DMS114 treated with DMSO at 0.1 percent for 48 hours (cell line): ENCODE results near the gene TPCN1.

Experiments used
- DNase-seq: peaks from one replicate; lab custom pipeline; 2025; ENCODE audit not compliant: unreplicated experiment; lab: John Stamatoyannopoulos, UW

Gene TPCN1

GRCh38 chr12:113222730-113223531, 1.7 kb downstream of the TPCN1 start:
- peak; percentile 9 for DNase-seq

DNA sequence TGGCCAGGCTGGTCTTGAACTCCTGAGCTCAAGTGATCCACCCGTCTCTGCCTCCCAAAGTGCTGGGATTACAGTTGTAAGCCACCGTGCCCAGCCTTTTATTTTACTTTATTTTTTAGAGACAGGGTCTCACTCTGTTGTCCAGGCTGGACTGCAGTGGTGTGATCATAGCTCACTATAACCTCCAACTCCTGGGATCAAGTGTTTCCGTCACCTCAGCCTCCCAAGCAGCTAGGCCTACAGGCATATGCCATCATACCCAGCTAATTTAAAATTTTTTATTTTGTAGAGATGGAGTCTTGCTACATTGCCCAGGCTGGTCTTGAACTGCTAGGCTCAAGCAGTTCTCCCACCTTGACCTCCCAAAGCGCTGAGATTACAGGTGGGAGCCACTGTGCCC, 3.7 kb downstream of the TPCN1 start:
- no peak for DNase-seq

DNA sequence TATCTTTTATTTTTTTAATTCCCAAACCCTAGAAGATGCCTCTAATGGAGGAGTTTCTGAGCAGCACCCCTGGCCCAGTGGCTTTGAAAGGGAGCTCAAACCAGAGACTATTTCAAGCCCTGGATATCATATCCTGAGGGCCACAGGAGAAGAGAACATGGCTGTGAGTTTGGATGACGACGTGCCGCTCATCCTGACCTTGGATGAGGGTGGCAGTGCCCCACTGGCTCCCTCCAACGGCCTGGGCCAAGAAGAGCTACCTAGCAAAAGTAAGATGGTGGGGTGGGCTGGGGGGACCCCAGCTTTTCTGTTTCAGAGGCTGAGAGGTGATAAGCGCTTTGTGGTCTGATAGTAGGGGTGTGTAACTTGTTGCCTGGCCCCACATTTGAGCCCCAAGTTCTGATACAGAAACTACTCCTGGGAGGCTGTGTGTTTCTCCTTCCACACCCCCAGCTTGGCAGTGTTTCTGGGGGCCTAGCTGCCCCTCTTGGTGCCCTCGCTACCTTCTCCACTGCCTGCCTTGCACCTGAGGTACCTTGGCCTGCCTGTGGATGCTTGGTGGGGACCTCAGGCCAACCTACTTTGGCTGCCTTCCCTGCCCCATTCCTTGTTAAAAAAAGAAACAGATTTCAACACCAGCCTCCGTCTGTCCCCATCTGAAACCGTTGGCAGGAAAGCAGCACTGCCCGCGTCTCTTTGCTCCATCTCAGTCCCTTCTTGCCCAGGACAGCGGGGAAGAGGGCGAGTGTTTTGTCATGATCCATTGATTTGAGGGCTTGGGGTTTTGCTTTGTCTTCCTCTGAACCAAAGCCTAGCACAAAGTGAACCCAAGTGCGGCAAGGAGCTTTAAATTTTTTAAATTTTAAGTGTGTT, 5.7 kb downstream of the TPCN1 start:
- DNase-seq: no peak

DNA sequence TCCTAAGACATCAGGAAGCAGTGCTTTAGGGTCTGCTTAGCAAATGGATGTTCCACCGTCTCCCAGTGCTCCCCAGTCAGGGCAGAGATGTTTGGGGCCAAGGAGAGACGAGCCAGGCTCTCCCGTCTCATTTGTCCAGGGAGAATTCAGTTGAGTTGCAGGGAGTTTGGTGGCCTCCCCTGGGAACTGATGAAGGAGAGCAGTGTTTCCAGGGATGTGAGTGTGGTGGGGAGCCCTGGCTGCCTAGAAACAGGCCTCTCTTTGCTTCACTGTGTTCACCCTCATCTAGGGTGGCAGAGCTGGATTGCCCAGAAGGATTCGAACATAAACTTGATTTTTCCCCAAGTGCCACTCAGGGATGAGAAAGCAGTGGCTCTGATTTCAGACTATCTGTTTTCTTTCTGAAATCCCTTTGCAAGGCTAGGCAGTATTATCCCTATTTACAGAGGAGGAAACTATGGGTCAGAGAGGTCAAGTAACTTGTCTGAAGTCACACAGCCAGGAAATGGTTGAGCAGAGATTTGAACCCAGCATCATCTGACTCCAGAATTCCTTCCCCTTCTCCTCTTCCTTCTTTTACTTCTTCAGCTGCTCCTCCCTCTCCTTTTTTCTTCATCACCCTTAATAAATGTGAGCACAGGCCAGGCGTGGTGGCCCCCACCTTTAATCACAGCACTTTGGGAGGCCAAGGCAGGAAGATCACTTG, 6.6 kb downstream of the TPCN1 start:
- no peak for DNase-seq

DNA sequence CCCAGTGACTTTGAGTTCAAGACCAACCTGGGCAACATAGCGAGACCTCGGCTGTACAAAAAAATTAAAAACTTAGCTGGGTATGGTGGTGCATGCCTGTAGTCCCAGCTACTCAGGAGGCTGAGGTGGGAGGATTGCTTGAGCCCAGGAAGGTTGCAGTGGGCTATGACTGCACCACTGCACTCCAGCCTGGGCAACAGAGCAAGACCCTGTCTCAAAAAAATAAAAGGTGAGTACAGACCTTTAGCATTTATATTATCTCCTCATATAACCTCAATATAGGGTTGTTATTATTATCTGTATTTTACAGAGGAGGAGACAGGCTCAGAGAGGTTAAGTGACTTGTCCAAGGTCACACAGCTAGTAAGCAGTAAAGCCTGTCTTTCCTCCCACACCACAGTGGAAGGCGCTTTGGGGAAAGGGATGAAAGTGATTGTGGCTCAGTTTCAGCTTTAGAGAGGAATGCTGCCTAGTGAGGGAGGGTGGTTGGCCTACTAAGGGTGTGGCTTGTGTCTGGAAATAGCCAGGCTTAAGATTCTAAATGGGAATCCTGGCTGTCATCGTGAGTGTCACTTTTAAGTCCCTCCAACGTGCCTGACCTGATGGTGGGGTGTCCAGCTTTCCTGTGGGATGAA, 7.2 kb downstream of the TPCN1 start:
- DNase-seq: no peak

GRCh38 chr12:113230315-113231234, 9.3 kb downstream of the TPCN1 start:
- no peak for DNase-seq

DNA sequence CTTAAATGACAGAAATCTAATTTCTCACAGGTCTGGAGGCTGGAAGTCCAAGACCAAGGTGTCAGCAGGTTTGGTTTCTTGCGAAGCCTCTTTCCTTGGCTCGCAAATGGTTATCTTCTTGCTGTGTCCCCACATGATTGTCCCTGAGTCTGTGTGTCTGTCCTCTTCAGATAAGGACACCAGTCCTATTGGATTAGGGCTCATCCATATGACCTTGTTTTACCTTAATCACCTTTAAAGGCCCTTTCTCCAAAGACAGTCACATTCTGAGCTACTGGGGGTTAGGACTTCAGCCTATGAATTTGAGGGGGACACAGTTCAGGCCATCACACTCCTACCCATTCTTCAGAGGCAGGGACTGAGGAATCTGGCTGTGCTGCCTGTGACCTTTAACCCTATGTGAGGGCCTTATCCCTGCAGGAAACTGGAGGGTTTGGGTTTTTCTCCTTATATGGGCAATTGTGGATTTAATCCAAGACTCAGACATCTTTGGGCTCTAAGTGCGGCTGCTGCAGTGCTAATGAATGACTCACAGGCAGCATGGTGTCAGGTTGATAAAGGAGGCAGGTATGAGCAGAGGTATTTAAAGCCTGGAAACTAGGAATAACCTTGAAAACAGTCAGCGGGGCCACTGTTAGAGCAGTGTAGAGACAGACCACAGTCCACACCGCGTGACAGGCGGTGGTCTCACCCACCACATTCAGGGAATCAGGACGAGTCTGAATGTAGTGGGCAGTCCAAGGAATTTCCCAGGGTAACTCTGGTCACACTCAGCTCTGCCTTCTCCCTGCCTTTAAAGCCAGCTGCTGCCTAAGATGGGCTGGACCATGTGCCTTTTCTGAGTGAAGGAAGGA, 10.2 kb downstream of the TPCN1 start:
- DNase-seq: no peak

- no peak for DNase-seq
These were observed 11.0 kb downstream of the TPCN1 start for GRCh38 chr12:113232089-113232839.

DNA sequence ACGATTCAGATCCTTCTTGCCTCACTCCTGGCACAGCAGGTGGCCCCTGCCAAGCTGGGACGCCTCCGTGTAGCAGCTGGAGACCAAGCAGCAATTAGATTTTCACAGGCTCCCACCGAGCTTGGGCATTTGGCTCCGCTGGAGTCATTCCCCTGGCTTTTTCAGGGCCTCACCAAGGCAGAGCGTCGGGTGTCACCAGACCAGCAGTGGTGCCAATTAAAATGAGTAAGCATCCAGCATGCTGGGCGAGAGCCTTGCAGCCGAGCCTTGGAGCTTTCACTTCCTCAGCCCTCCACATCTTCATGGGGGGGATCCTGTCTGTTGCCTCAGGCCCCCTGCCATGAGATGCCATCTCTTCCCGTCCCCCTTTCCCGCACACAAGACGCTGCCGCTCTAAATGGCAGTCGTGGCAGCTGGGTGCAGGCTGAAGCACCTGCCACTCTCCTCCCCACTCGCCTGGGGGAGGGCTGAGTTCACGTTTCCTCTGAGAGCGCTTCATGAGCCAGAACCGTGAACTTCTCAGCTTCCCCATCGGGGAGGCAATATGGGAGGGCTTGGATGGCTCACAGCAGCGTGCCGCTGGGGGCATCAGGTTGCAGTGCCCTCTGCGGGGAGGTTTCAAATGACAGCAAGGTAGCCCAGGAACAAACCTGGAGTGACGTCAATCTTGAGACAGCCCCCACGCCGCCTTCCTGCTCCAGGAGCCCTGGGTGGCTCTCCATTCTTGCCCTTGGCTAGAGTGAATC, 11.7 kb downstream of the TPCN1 start:
- no peak for DNase-seq

- DNase-seq: no peak
These were observed 12.7 kb downstream of the TPCN1 start for GRCh38 chr12:113233967-113234366.

- DNase-seq: no peak
These were observed 13.2 kb downstream of the TPCN1 start for GRCh38 chr12:113234483-113234882.

GRCh38 chr12:113235976-113236375, 14.7 kb downstream of the TPCN1 start:
- no peak for DNase-seq

DNA sequence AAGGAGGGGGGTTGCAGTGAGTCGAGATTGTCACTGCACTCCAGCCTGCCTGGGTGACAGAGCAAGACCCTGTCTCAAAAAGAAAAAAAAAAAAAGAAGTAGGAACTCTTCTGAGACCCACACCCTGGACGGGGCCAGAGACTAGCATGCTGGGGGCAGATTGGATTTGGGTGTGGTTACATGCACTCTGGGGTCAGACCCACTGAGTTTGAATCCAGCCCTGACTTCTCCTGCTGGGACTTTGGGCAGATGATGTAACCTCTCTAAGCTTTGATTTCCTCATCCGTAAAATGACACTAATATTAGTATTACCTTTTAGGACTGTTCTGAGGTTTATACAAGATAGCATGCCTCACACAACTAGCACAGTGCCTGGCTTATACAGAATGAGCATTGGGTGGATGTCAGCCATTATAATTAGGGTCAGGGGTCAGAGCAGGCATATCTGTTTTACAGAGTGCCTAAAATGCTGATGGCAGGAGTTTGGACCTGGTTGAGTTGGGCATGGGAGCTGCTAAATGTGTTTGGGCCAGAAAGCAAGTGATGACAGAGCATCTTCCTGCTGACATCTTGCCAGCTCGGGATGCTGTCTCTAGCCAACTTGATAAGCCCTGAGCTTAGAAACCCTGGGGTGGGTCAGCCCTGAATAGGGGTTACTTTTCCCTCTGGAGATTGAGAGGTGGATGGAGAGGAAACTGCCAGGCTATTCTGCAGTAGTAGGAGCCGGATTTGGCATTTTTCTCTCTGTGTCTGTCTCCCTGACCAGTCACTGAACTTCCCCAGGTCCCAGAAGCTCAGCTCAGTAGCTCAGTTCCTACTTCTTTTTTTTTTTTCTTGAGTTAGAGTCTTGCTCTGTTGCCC, 15.5 kb downstream of the TPCN1 start:
- DNase-seq: no peak

DNA sequence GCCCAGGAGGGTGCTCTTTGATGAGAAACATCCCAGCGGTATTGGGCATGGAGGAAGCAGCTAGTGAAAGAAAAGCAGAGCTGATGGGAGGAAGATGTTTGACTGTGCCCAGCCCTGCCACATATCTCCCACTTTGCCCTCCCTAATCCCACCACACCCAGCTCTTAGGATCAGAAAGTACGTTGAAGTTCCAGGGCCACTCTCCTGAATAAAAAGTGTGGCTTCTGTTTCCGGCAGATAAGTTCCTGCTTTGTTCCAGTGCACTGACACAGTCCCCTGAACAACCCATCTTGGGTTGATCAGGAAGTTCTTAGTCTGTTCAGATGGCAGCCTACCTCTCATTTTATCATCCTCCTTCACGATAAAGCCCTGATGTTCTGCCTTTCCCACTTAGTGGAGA, 16.5 kb downstream of the TPCN1 start:
- DNase-seq: no peak

GRCh38 chr12:113238309-113238708, 17.0 kb downstream of the TPCN1 start:
- DNase-seq: no peak

DNA sequence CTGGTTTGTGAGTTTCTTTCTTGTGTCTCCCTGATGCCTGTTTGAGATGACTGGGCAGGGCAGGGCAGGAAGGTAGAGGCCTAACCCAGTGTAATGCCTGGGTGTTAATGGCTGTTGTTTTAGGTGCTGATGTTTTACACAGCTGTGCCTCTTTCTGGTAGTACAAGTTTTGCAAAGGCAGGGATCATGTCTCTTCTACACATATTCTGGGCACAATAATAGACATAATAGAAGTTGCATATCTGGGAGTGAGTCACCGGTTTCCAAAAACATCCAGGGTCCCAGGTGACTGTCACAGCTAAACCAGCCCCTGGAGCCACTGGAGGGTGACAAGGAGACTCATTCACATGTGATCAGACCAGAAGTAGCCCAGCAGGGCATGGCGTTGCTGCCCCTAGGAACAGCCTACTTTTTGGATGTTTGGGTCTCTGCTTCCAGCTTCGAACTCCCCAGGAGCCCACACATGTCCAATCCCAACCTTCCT, 18.1 kb downstream of the TPCN1 start:
- no peak for DNase-seq
